ENCODE data around the gene NPY4R. TPM values are rescaled to one million over a fixed set of nuclear protein-coding genes. Genes with fewer than 3 reads are reported as not detected.
"Not testable (repeated sequence)": the region's sequence is repeated elsewhere in the genome, so short reads cannot be mapped to it uniquely, and the experiment has no call there.

The NPY4R gene
- total RNA-seq, 2 donors from 2014 or later: 0.24 to 0.49 TPM

DNA sequence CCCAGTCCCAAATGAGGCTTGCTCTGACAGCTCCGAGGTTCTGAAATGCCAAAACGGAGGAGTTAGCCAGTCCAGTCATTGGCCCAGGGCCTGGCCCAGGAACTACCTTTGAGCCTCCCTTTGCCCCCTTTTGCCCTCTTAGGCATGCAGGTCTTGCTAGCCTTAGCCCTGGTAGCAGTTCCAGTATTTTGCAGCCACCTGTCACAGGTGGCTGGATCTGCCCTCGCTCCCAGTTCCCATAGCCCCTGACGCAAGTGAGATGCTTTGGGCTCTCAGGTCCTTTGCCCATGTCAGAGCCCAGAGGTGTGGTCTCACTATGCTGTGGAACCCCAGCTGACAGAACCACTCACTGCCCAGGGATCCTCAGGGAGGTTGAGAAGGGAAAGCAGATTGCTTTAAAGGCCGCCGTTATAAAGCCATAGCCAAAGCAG is 48.7 kb upstream of the NPY4R start:
- WGBS, 2 experiments (ENCODE audit: insufficient coverage in 1 of 2, insufficient read length in 1 of 2): 75 to 84% methylated on average over 6 of the region's 6 CpGs
- Histone ChIP-seq H3K4me1 (ENCODE audit: control insufficient read depth, insufficient read depth, low read length) (no peaks in the 10 kb centered on the region), H3K9ac (ENCODE audit: extremely low read depth, low read length, poor library complexity, severe bottlenecking) (no peak overlapping the region), H3K27me3 (ENCODE audit: control insufficient read depth, insufficient read depth, low read length, poor library complexity, severe bottlenecking) (no peaks in the 10 kb centered on the region), H3K9me3 (ENCODE audit: control insufficient read depth, low read length) (no peaks in the 10 kb centered on the region), H3K4me3 (ENCODE audit: low read length) (no peak overlapping the region), H3K36me3 (ENCODE audit: control insufficient read depth, insufficient read depth, low read length) (no peaks in the 10 kb centered on the region), H3K27ac (ENCODE audit: low read depth, low read length) (no peak overlapping the region)
- Mint-ChIP-seq H3K27ac (no peak overlapping the region), H3K27me3 (ENCODE audit: insufficient read depth) (no peaks in the 10 kb centered on the region), H3K9me3 (no peaks in the 10 kb centered on the region), H3K4me1 (no peaks in the 10 kb centered on the region), H3K4me3 (no peak overlapping the region), H3K36me3 (ENCODE audit: low read depth) (no peaks in the 10 kb centered on the region)
- TF ChIP-seq, protein P1, sequence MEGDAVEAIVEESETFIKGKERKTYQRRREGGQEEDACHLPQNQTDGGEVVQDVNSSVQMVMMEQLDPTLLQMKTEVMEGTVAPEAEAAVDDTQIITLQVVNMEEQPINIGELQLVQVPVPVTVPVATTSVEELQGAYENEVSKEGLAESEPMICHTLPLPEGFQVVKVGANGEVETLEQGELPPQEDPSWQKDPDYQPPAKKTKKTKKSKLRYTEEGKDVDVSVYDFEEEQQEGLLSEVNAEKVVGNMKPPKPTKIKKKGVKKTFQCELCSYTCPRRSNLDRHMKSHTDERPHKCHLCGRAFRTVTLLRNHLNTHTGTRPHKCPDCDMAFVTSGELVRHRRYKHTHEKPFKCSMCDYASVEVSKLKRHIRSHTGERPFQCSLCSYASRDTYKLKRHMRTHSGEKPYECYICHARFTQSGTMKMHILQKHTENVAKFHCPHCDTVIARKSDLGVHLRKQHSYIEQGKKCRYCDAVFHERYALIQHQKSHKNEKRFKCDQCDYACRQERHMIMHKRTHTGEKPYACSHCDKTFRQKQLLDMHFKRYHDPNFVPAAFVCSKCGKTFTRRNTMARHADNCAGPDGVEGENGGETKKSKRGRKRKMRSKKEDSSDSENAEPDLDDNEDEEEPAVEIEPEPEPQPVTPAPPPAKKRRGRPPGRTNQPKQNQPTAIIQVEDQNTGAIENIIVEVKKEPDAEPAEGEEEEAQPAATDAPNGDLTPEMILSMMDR (conservative IDR thresholded peaks at IDR 0.05): no peak
- peak; percentile 46 for DNase-seq

DNA sequence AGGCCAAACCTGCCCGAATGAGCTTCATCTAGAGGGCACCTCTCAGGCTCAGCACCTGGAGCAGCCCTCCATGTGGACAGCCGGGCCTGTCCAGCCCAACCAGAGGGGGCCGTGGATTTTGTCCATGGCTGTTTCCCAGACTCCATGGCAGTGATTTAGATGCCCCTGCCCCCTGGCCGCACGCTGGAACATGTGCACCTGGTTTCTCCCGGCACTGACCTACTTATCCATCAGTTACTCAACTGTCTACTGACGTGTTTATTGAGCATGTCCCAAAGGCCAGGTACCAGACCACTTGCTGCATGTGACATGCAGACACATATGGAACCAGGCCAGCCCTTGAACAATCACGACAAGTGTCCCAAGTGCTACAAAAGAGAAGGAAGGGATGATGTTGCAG is 47.6 kb upstream of the NPY4R start:
- H3K9me3 ChIP-seq (ENCODE audit: control insufficient read depth, low read length); H3K4me3 Mint-ChIP-seq; H3K4me3 ChIP-seq (ENCODE audit: low read length); H3K36me3 Mint-ChIP-seq (ENCODE audit: low read depth); H3K4me1 Mint-ChIP-seq; H3K27me3 ChIP-seq (ENCODE audit: control insufficient read depth, insufficient read depth, low read length, poor library complexity, severe bottlenecking); H3K36me3 ChIP-seq (ENCODE audit: control insufficient read depth, insufficient read depth, low read length); H3K27ac Mint-ChIP-seq; H3K9me3 Mint-ChIP-seq; H3K27ac ChIP-seq (ENCODE audit: low read depth, low read length); DNase-seq; H3K4me1 ChIP-seq (ENCODE audit: control insufficient read depth, insufficient read depth, low read length); H3K9ac ChIP-seq (ENCODE audit: extremely low read depth, low read length, poor library complexity, severe bottlenecking); H3K27me3 Mint-ChIP-seq (ENCODE audit: insufficient read depth): not testable (repeated sequence)
- WGBS, 2 experiments (ENCODE audit: insufficient coverage in 1 of 2, insufficient read length in 1 of 2): no CpG with 5 or more reads among the region's 8 CpGs

DNA sequence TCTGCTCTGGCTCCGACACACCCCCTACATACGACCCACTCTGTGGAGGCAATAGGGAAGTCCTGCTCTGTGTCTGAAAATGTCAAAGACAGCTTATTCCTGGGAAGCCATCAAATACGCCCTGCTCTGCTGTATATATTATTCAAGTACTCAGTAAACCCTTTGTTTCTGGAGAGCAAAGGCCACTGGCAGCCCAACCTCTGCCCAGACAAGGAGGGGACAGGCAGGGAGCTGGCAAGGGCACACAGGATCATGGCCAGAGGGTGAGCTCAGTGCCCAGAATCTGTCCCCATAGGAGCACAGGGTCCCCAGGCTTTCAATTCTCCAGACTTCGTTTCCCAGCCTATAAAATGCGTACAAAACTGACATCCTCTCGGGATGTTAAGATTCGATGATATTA is 47.0 kb upstream of the NPY4R start:
- DNase-seq; H3K36me3 ChIP-seq (ENCODE audit: control insufficient read depth, insufficient read depth, low read length); H3K4me1 ChIP-seq (ENCODE audit: control insufficient read depth, insufficient read depth, low read length); H3K4me3 ChIP-seq (ENCODE audit: low read length); H3K9ac ChIP-seq (ENCODE audit: extremely low read depth, low read length, poor library complexity, severe bottlenecking); H3K27ac Mint-ChIP-seq; H3K4me1 Mint-ChIP-seq; H3K9me3 Mint-ChIP-seq; H3K4me3 Mint-ChIP-seq; H3K27ac ChIP-seq (ENCODE audit: low read depth, low read length); H3K9me3 ChIP-seq (ENCODE audit: control insufficient read depth, low read length); H3K27me3 ChIP-seq (ENCODE audit: control insufficient read depth, insufficient read depth, low read length, poor library complexity, severe bottlenecking); H3K27me3 Mint-ChIP-seq (ENCODE audit: insufficient read depth); H3K36me3 Mint-ChIP-seq (ENCODE audit: low read depth): not testable (repeated sequence)
- WGBS, 2 experiments (ENCODE audit: insufficient coverage in 1 of 2, insufficient read length in 1 of 2): no CpG with 5 or more reads among the region's 7 CpGs

DNA sequence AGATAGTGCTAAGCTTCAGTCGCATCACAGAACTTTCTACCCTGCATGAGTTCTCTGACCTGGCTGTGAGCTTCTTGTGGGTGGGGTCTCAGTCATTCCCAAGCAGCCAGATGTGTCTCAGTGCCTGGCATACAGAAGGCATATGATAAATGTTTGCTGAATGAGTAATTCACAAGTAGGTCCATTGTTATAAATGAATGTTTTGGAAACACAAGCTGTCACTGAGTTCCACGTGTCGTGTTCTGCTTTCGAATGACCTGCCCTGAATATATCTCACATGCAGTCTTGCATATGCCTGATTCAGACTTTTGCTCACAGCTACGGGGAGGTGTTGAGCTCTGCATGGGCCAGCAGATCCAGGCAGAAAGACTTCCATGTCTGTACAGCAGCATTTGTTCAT is 46.2 kb upstream of the NPY4R start:
- H3K4me1 ChIP-seq (ENCODE audit: control insufficient read depth, insufficient read depth, low read length); H3K27me3 ChIP-seq (ENCODE audit: control insufficient read depth, insufficient read depth, low read length, poor library complexity, severe bottlenecking); H3K27ac Mint-ChIP-seq; H3K4me1 Mint-ChIP-seq; H3K36me3 ChIP-seq (ENCODE audit: control insufficient read depth, insufficient read depth, low read length); H3K27me3 Mint-ChIP-seq (ENCODE audit: insufficient read depth); H3K27ac ChIP-seq (ENCODE audit: low read depth, low read length); H3K4me3 ChIP-seq (ENCODE audit: low read length); H3K9me3 ChIP-seq (ENCODE audit: control insufficient read depth, low read length); H3K4me3 Mint-ChIP-seq; H3K9me3 Mint-ChIP-seq; H3K9ac ChIP-seq (ENCODE audit: extremely low read depth, low read length, poor library complexity, severe bottlenecking); H3K36me3 Mint-ChIP-seq (ENCODE audit: low read depth); DNase-seq: not testable (repeated sequence)
- WGBS, 2 experiments (ENCODE audit: insufficient coverage in 1 of 2, insufficient read length in 1 of 2): no CpG with 5 or more reads among the region's 5 CpGs

DNA sequence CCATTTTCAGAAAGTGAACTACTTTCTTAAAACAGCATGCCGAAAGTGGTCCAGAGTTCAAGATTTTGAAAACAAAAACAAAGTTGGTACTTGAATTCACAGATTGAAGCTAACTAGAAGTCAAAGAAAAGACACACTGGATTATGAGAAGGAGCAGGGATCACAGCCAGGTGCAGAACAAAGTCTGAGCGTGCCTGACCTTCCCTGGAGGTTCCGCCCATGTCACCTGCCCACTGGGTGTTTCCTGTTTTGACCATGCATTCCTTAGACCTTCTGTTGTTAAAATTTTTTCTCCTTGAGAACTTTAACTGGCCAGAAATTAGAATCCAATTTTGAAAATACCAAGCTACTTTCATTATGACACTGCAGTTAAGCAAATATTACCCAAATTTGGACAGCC is 34.2 kb upstream of the NPY4R start:
- not testable (repeated sequence) for H3K27ac Mint-ChIP-seq; H3K4me3 ChIP-seq (ENCODE audit: low read length); H3K4me1 Mint-ChIP-seq; DNase-seq; H3K4me3 Mint-ChIP-seq; H3K9me3 Mint-ChIP-seq; H3K4me1 ChIP-seq (ENCODE audit: control insufficient read depth, insufficient read depth, low read length); H3K36me3 Mint-ChIP-seq (ENCODE audit: low read depth); H3K36me3 ChIP-seq (ENCODE audit: control insufficient read depth, insufficient read depth, low read length); H3K9me3 ChIP-seq (ENCODE audit: control insufficient read depth, low read length); H3K9ac ChIP-seq (ENCODE audit: extremely low read depth, low read length, poor library complexity, severe bottlenecking); H3K27me3 Mint-ChIP-seq (ENCODE audit: insufficient read depth); H3K27ac ChIP-seq (ENCODE audit: low read depth, low read length); H3K27me3 ChIP-seq (ENCODE audit: control insufficient read depth, insufficient read depth, low read length, poor library complexity, severe bottlenecking)
- WGBS, 2 experiments (ENCODE audit: insufficient coverage in 1 of 2, insufficient read length in 1 of 2): no CpG with 5 or more reads among the region's 3 CpGs

DNA sequence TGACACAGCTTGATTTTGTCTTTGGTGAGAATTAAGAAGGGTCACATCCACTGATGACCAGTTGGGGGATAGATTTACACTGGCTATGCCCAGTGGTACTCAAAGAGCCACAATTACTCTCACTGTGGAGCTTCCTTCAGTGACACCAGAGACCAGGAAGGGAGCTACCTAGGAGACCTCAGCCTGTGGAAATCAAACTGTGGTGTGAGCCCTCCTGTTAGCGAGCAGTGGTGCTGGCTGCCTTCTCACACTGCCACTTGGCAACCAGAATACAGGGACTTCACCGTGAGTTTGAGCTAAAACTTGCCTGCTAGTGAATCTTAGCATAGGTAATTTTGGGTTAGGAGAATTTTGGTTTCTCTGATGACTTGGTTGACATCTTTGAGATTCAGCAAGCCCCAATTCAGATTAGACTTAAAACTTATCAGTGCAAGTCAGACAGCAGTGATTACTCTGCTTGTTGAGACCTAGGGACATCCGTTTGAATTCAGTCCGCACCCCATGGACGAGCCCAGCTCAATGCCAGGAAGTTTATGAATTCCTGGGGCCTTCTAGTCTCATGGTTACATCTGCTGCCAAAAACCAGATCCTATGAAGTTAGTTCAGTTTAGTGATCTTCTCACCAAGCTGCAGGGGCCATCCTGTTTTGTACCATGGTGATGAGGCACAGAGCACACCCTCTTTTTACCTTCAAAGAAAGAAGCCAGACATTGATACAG is 33.4 kb upstream of the NPY4R start:
- not testable (repeated sequence) for H3K9me3 ChIP-seq (ENCODE audit: control insufficient read depth, low read length); H3K27ac Mint-ChIP-seq; H3K36me3 Mint-ChIP-seq (ENCODE audit: low read depth); H3K4me1 ChIP-seq (ENCODE audit: control insufficient read depth, insufficient read depth, low read length); H3K4me3 ChIP-seq (ENCODE audit: low read length); H3K27ac ChIP-seq (ENCODE audit: low read depth, low read length); H3K36me3 ChIP-seq (ENCODE audit: control insufficient read depth, insufficient read depth, low read length); H3K4me3 Mint-ChIP-seq; H3K9ac ChIP-seq (ENCODE audit: extremely low read depth, low read length, poor library complexity, severe bottlenecking); H3K4me1 Mint-ChIP-seq; H3K27me3 Mint-ChIP-seq (ENCODE audit: insufficient read depth); H3K9me3 Mint-ChIP-seq; H3K27me3 ChIP-seq (ENCODE audit: control insufficient read depth, insufficient read depth, low read length, poor library complexity, severe bottlenecking); DNase-seq
- WGBS, 2 experiments (ENCODE audit: insufficient coverage in 1 of 2, insufficient read length in 1 of 2): 80% methylated on average over 2 of the region's 5 CpGs; no CpG with 5 or more reads in 1 of the 2 experiments
